OCI-LY7 (cell line): ENCODE data around the gene HDAC10.

Source experiments
- CTCF ChIP-seq: fragments of 200-600 bp; sonication (generic); conservative IDR thresholded peaks from 2 replicates; pipeline ENCODE4 v1.5.1; 2014; ENCODE audit warnings: mild to moderate bottlenecking, antibody characterized with exemption, low read length, moderate library complexity, mixed read lengths
- EZH2phosphoT487 ChIP-seq: fragments of 200-600 bp; sonication (generic); IDR thresholded peaks from 2 replicates; pipeline ENCODE4 v1.6.1; 2018; ENCODE audit warnings: low read depth, borderline replicate concordance, mild to moderate bottlenecking, mixed run types, antibody characterized with exemption, low read length, moderate library complexity, mixed read lengths

- TF ChIP-seq CTCF (no peak), EZH2phosphoT487 (no peak)
Measured at GRCh38 chr22:50280708-50281383, 29.8 kb upstream of the HDAC10 start.
